Erythroblast (primary cell): ENCODE measurements around the gene PTPRD.

Experiments
- GATA1 ChIP-seq: IDR thresholded peaks from 2 replicates; pipeline ENCODE4 v1.6.1; 2011; ENCODE audit warnings: low read depth, mild to moderate bottlenecking, control low read depth, low read length, moderate library complexity
- POLR2A ChIP-seq: IDR thresholded peaks from 2 replicates; pipeline ENCODE4 v1.6.1; 2011; ENCODE audit warnings: mild to moderate bottlenecking, low read length

DNA sequence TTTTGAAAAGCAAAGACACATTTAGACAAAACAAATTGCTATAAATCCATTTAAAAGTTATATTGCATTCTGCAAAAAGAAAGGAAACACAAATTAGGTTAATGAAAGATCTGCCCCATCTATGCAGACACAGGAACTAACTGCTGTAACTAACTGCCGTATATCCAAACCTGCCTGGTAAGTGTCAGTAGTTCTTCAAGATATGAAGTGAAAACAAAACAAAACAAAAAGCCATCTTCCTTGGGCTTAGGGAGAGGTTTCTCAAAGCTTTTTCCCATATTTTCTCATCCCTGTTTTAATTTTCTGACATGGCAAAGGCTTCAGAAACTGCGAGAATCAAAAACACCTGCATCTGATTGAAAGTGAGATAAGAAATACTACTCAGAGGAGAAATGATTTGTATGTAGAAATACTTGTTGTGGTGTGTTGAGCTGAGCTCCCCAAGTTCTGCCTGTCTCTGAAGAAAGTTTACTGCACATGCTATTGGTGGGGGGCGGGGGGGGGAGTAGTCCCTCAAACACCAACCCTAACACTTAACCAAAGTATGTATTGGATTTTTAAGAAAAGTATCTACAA lies 750.5 kb downstream of the PTPRD start:
- no peak for TF ChIP-seq POLR2A
- no peak for TF ChIP-seq GATA1
